ENCODE results near the gene TEP1.

TEP1 gene

DNA sequence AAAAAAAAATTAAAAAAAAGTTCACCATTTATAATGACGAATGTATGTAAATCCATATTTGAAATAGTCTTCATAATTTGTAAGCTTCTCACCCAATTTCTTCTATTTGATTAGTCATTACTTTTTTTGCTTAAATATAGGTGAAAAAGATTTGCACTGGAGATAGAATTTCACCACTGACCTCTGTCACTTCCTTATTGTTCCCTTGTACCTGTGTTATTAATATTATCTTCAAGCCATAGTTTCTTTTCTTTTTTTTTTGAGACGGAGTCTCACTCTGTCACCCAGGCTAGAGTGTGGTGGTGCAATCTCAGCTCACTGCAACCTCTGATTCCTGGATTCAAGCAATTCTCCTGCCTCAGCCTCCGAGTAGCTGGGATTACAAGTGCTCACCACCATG lies 15.8 kb downstream of the TEP1 start:
- Histone ChIP-seq H3K27ac (no peak overlapping the region), H3K4me3 (ENCODE audit: low read depth in 1 of 2, low read length in 1 of 2) (no peak overlapping the region), H3K27me3 (no peaks in the 10 kb centered on the region), H3K4me1 (ENCODE audit: control insufficient read depth in 1 of 2, insufficient read depth in 1 of 2, low read depth in 1 of 2, low read length in 1 of 2) (no peaks in the 10 kb centered on the region), H3K9me3 (no peaks in the 10 kb centered on the region), H3K36me3 (peaks cover 96% of the 10 kb centered on the region)
- TF ChIP-seq, protein P1, sequence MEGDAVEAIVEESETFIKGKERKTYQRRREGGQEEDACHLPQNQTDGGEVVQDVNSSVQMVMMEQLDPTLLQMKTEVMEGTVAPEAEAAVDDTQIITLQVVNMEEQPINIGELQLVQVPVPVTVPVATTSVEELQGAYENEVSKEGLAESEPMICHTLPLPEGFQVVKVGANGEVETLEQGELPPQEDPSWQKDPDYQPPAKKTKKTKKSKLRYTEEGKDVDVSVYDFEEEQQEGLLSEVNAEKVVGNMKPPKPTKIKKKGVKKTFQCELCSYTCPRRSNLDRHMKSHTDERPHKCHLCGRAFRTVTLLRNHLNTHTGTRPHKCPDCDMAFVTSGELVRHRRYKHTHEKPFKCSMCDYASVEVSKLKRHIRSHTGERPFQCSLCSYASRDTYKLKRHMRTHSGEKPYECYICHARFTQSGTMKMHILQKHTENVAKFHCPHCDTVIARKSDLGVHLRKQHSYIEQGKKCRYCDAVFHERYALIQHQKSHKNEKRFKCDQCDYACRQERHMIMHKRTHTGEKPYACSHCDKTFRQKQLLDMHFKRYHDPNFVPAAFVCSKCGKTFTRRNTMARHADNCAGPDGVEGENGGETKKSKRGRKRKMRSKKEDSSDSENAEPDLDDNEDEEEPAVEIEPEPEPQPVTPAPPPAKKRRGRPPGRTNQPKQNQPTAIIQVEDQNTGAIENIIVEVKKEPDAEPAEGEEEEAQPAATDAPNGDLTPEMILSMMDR (IDR thresholded peaks at IDR 0.05): no peak

DNA sequence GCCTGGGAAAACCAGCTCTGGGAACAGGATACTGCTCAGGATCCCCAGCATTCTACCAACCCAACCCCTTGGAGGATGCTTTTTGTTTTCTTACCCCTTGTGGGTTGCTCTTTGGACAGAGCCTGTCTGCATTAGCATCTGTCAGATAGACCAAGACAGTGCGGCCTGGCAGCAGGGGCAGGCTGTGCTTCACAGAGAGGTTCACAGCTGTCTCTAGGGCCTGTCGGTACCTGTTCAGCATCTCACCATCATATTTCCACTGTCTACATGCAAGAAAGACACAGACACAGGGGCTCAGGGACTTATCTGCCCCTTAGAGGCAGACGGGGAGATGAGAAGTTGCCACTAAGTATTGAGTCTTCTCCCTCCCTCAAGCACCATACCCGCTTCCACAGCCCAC lies 21.8 kb downstream of the TEP1 start:
- peaks cover 97% of the 10 kb centered on the region for H3K36me3 ChIP-seq
- no peak overlapping the region for H3K4me3 ChIP-seq (ENCODE audit: low read depth in 1 of 2, low read length in 1 of 2)
- TF ChIP-seq, protein P1 (IDR thresholded peaks at IDR 0.05): no peak

DNA sequence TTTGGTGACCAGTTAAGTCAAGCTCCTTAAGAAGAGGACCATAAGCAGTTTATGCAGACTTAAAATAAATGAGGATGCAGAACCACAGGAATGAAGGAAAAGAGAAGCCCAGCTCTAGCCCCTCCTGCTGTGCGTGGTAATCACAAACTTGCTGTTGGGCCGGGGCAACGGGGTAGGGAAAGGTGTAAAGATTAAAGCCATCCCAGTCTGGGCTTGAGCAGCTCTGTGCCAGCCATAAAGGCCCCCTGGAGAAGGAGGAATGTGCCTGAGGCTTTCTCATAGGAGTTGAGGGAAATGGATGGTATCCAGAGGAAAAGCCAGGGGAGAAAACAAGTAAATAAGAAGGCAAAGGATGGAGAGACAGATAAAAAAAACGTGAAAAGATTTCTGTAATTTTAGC lies 25.1 kb downstream of the TEP1 start:
- H3K9me3 ChIP-seq: no peaks in the 10 kb centered on the region
- no peaks in the 10 kb centered on the region for H3K4me1 ChIP-seq (ENCODE audit: control insufficient read depth in 1 of 2, insufficient read depth in 1 of 2, low read depth in 1 of 2, low read length in 1 of 2)
- H3K36me3 ChIP-seq: peaks cover 96% of the 10 kb centered on the region
- H3K4me3 ChIP-seq (ENCODE audit: low read depth in 1 of 2, low read length in 1 of 2): no peak overlapping the region
- no peak overlapping the region for H3K27ac ChIP-seq
- TF ChIP-seq, protein P1 (IDR thresholded peaks at IDR 0.05): no peak
- H3K27me3 ChIP-seq: no peaks in the 10 kb centered on the region

More for the DNA sequence above, 21.8 kb downstream of the TEP1 start:
- no peaks in the 10 kb centered on the region for H3K9me3 ChIP-seq
- H3K4me1 ChIP-seq (ENCODE audit: control insufficient read depth in 1 of 2, insufficient read depth in 1 of 2, low read depth in 1 of 2, low read length in 1 of 2): no peaks in the 10 kb centered on the region
- no peak overlapping the region for H3K27ac ChIP-seq
- H3K27me3 ChIP-seq: no peaks in the 10 kb centered on the region

DNA sequence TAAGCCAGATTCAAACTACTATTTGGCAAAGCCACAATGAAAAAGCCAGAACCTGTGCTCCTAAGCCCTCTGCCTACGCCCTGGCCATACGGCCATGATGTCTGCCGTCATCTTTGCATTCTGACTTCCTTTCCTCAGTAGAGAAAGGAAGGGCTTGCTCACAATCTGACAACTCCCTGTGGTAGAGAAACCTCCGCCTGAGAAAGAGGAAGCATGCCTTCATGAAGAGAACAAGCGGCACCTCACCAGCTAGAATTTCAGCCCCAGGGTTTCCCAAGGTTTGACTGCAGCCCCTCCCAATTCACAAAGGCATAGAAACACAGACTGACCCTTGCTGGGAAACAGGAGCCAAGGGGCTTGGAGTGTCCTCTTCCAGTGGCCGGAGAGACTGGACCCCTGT lies 25.7 kb downstream of the TEP1 start:
- Histone ChIP-seq H3K27me3 (no peaks in the 10 kb centered on the region), H3K27ac (peak overlapping the region; percentile 44), H3K9me3 (no peaks in the 10 kb centered on the region), H3K4me3 (ENCODE audit: low read depth in 1 of 2, low read length in 1 of 2) (no peak overlapping the region), H3K4me1 (ENCODE audit: control insufficient read depth in 1 of 2, insufficient read depth in 1 of 2, low read depth in 1 of 2, low read length in 1 of 2) (no peaks in the 10 kb centered on the region), H3K36me3 (peaks cover 96% of the 10 kb centered on the region)
- TF ChIP-seq, protein P1 (IDR thresholded peaks at IDR 0.05): no peak

DNA sequence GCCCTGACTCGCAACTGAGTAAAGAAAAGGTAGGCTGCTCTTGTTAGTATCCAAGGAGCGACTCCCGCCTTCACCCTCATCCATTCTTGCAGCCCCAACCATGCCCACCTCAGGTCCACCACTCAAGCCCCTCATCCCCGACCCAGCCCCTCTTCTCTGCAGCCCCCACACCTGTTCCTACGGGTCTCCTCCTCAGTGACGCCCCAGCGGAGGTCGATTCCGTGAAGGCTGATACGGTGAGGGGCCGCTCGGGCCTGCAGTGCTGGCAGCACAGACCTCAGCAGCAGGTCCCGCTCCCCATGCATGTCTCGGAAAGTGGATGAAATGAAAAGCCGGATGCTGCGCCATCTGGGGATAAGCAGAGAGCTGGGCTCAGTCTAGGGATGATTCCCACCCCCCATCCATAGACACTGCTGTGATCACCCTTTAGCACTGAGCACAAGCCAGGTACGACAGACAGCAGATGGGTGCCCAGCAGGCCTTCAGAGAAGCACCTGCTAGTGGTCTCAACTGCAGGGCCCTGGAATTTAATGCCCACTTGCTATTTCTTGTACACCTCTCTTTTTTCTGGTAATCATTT lies 26.9 kb downstream of the TEP1 start:
- H3K27ac ChIP-seq: no peak overlapping the region
- peaks cover 96% of the 10 kb centered on the region for H3K36me3 ChIP-seq
- H3K4me1 ChIP-seq (ENCODE audit: control insufficient read depth in 1 of 2, insufficient read depth in 1 of 2, low read depth in 1 of 2, low read length in 1 of 2): no peaks in the 10 kb centered on the region
- no peaks in the 10 kb centered on the region for H3K9me3 ChIP-seq
- H3K4me3 ChIP-seq (ENCODE audit: low read depth in 1 of 2, low read length in 1 of 2): no peak overlapping the region
- no peaks in the 10 kb centered on the region for H3K27me3 ChIP-seq
- TF ChIP-seq, protein P1 (IDR thresholded peaks at IDR 0.05): no peak

DNA sequence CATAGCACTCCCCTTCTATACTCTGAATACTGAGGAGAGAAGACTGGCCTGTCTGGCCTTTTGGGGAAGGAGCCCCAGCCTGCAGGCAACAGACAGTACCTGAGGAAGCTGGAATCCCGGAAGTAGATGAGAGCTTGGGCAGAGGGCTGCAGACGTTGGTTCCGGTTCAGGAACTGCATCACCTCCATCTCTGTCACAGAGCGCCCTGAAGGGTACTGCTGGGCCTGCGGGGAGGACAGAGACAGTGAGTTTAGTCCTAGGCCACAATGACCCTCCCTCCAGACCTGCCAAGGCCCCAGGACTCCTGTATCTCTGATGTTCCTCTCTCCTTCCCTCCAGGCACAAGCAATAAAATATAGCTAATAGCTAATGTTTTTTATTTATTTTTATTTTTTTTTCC lies 28.4 kb downstream of the TEP1 start:
- TF ChIP-seq, protein P1 (IDR thresholded peaks at IDR 0.05): no peak
- H3K36me3 ChIP-seq: peaks cover 96% of the 10 kb centered on the region
- H3K27ac ChIP-seq: no peak overlapping the region
- H3K27me3 ChIP-seq: no peaks in the 10 kb centered on the region
- H3K9me3 ChIP-seq: no peaks in the 10 kb centered on the region
- no peaks in the 10 kb centered on the region for H3K4me1 ChIP-seq (ENCODE audit: control insufficient read depth in 1 of 2, insufficient read depth in 1 of 2, low read depth in 1 of 2, low read length in 1 of 2)
- H3K4me3 ChIP-seq (ENCODE audit: low read depth in 1 of 2, low read length in 1 of 2): no peak overlapping the region

All from neutrophil (primary cell).